Stimulated activated naive B cell treated with anti-CD40 and anti-IgM and Interleukin-4, amounts not matched to agents 10 μg/mL and 1 μg/mL and 100 μg/mL, for 72 hours (primary cell): ENCODE results near the gene SLC35A1.

Source experiments
- ATAC-seq, 2 donors: fragments of 150-1000 bp; cut with Tn5 transposase; replicated peaks; 2 replicates each; pipeline ENCODE4 v1.10.0; 2021; ENCODE audit warnings: moderate library complexity in 1 of 2
- DNase-seq: peaks from one replicate; pipeline ENCODE4 v3.0.0; 2021
- H3K27ac Mint-ChIP-seq: one replicate; pipeline ENCODE4 v1.8.0; 2022; ENCODE audit warnings: mild to moderate bottlenecking, mixed read lengths
- H3K27me3 Mint-ChIP-seq, 2 donors: one replicate each; pipeline ENCODE4 v1.8.0; 2022; ENCODE audit warnings: mixed read lengths in 2 of 2
- H3K36me3 Mint-ChIP-seq, 2 donors: one replicate each; pipeline ENCODE4 v1.8.0; 2022; ENCODE audit warnings: mixed read lengths in 2 of 2, mild to moderate bottlenecking in 1 of 2
- H3K4me1 Mint-ChIP-seq, 2 donors: one replicate each; pipeline ENCODE4 v1.8.0; 2022; ENCODE audit warnings: mixed read lengths in 2 of 2, mild to moderate bottlenecking in 1 of 2
- H3K4me3 Mint-ChIP-seq, 2 donors: one replicate each; pipeline ENCODE4 v1.8.0; 2022; ENCODE audit warnings: mild to moderate bottlenecking in 2 of 2, mixed read lengths in 2 of 2, moderate library complexity in 1 of 2
- H3K9me3 Mint-ChIP-seq, 2 donors: one replicate each; pipeline ENCODE4 v1.8.0; 2022; ENCODE audit warnings: mixed read lengths in 2 of 2, mild to moderate bottlenecking in 1 of 2

SLC35A1 gene, protein sequence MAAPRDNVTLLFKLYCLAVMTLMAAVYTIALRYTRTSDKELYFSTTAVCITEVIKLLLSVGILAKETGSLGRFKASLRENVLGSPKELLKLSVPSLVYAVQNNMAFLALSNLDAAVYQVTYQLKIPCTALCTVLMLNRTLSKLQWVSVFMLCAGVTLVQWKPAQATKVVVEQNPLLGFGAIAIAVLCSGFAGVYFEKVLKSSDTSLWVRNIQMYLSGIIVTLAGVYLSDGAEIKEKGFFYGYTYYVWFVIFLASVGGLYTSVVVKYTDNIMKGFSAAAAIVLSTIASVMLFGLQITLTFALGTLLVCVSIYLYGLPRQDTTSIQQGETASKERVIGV

DNA sequence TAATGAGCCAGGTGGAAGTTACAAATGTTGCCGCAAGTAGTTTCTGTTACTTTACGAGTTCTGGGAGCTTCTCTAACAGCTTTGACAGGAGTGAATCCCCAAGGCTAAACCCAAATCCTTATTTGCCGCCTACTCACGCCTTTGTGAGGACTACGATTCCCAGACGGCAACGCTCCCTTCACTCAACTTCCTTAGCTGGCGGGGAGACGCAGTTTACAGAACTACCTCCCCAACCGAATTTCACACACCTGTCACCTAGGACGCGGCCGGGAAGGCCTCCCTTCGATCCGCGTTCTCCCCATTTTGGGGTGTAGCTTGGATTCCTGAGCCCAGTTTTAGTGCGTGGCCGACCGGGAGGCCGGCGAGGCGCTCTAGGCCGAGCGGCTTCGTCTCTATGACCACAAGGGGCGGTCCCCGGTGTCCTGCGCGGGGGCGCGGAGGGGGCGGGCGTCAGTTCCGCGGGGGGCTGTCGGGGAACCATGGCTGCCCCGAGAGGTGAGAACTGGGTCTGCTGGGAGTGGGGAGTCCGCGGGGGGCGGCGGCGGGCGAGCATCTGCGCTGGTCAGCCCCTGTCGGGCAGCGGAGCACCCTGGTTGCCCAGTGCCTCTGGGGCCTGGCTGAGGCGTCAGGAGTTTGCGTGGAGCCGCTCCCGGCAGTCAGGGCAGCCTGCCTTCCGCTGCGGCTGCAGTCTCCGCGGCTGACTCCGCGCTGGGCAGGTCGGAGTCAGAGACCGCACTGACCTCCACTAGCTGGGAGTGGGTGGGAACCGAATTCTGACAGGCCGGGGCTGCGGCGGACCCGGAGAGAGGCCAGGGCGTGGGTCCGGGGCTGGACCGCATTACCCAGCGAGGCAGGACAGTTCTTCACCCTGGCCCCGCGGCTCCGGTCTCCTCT, at the start of gene SLC35A1:
TSS of gene SLC35A1 (plus strand) at position 450 of the 894 bp plus-strand sequence. CDS start at position 480, 30 bp downstream.
- peak; percentile 85 for DNase-seq
- H3K36me3 Mint-ChIP-seq = no peaks in the 10 kb centered on the region
- H3K27me3 Mint-ChIP-seq = peaks cover 5 to 9% of the 10 kb centered on the region in 2 donors

DNA sequence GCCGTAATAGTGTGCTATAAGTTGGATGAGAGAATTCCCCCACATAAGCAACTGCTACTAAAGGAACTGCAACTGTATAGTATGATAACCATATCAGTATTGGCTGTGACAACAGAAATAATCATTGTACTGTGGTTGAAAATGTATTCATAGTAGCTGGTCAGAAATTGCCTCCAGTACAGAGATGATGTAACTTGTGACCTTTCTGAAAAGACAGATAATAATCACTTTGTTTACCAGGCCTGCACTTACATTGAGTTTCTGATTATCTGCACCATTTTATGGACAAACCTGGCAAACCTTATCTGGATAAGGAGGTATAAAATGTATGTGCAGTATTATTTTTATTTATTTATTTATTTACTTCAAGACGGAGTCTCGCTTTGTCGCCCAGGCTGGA, 46.0 kb upstream of the SLC35A1 start:
- ATAC-seq (no peak), DNase-seq (no peak)
- no peaks in the 10 kb centered on the region for H3K36me3 Mint-ChIP-seq
- H3K27ac Mint-ChIP-seq = no peak overlapping the region
- no peaks in the 10 kb centered on the region for H3K4me1 Mint-ChIP-seq
- peaks cover 5 to 16% of the 10 kb centered on the region in 2 donors for H3K27me3 Mint-ChIP-seq
- no peak overlapping the region for H3K4me3 Mint-ChIP-seq
- no peaks in the 10 kb centered on the region for H3K9me3 Mint-ChIP-seq

More for the DNA sequence above, at the start of gene SLC35A1:
- peak; percentile 93 to 97 for ATAC-seq
- Mint-ChIP-seq H3K27ac (peak within 1 kb of the TSS; percentile 99), H3K9me3 (no peaks in the 10 kb centered on the region), H3K4me1 (peaks cover 8 to 9% of the 10 kb centered on the region in 2 donors), H3K4me3 (peak within 1 kb of the TSS; percentile 95 to 99)

DNA sequence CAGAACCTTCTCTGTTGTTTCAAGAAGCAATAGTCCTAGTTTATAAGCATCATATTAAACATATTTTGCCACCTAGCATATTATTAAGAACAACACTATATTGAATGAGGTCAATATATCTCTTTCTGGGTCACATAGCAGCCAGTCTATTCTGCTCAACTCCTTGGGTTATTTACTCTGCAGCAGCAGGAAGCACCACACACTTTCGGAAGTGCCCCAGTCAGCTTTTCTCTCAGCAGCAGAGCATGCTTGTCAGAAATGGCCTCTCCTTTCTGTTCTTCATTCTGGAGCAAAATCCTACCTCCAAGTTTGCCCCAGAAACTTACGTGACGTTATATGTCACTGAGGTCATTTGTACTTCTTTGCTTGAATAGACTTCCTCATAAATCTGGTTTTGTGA, 42.3 kb upstream of the SLC35A1 start:
- Mint-ChIP-seq H3K36me3 (no peaks in the 10 kb centered on the region), H3K4me1 (no peaks in the 10 kb centered on the region), H3K9me3 (no peaks in the 10 kb centered on the region), H3K4me3 (no peak overlapping the region), H3K27ac (no peak overlapping the region), H3K27me3 (peaks cover 5 to 16% of the 10 kb centered on the region in 2 donors)
- DNase-seq (no peak), ATAC-seq (no peak)

DNA sequence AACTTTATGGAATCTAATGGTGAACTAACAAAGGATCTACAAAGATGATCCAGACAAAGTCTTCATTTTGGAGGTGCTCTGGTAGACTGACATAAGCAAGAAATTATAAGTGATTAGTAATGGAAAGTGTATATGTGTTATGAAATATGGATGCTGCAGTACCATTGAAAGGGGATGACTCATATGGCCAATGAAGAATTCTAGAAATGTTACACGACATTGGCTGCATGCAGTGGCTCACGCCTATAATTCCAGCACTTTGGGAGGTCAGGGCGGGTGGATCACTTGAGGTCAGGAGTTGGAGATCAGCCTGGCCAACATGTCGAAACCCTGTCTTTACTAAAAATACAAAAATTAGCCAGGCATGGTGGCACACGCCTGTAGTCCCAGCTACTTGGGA, 41.5 kb upstream of the SLC35A1 start:
- Mint-ChIP-seq H3K4me3 (no peak overlapping the region), H3K27me3 (peaks cover 5 to 16% of the 10 kb centered on the region in 2 donors), H3K9me3 (no peaks in the 10 kb centered on the region), H3K27ac (no peak overlapping the region), H3K36me3 (no peaks in the 10 kb centered on the region), H3K4me1 (no peaks in the 10 kb centered on the region)
- ATAC-seq = no peak
- no peak for DNase-seq

DNA sequence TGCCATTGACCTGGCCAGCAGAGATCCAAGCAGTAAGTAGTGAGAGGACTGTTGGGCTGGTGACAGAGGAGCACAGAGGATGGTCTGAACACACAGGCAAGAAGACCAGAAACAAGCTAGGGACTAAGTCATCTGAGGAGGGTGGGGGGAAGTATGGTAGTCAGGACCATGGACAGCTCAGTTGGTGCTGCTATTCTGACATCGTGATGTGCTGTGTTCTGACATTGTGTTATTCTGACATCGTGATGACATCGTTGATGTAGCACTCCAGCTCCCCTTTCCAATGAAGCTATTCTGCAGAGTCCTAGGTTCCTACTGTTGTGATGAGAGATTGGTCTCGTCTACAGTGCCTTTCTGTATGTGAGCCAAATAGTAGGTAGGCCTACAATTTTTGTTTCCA, 36.3 kb upstream of the SLC35A1 start:
- Mint-ChIP-seq H3K36me3 (no peaks in the 10 kb centered on the region), H3K4me1 (no peaks in the 10 kb centered on the region), H3K9me3 (no peaks in the 10 kb centered on the region), H3K27me3 (peaks cover 4 to 14% of the 10 kb centered on the region in 2 donors), H3K4me3 (no peak overlapping the region), H3K27ac (no peak overlapping the region)
- DNase-seq (no peak), ATAC-seq (peak in 1 of 2 donors; percentile 41)

DNA sequence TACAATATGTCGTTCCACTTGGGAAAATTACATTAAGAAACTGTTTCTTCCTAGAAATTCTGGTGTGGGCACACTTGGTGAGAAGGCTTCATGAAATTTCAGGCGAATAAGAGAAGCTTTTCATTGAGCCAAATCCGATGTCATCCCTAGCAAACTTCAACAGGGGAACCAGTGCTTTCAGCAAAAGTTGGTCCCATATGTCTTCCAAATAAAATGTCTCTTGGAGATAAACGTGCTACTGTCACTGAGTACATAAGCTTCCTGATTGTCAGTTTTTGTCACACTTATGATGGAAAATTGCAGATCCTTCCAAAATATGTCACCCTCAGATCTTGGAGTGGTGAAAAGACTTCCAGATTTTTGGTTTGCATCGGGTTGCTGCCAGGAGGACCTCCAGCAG, 31.1 kb upstream of the SLC35A1 start:
- DNase-seq (no peak), ATAC-seq (no peak)
- peaks cover 13 to 19% of the 10 kb centered on the region in 2 donors for H3K27me3 Mint-ChIP-seq
- no peak overlapping the region for H3K4me3 Mint-ChIP-seq
- no peak overlapping the region for H3K27ac Mint-ChIP-seq
- no peaks in the 10 kb centered on the region for H3K4me1 Mint-ChIP-seq
- no peaks in the 10 kb centered on the region for H3K36me3 Mint-ChIP-seq
- H3K9me3 Mint-ChIP-seq = no peaks in the 10 kb centered on the region

DNA sequence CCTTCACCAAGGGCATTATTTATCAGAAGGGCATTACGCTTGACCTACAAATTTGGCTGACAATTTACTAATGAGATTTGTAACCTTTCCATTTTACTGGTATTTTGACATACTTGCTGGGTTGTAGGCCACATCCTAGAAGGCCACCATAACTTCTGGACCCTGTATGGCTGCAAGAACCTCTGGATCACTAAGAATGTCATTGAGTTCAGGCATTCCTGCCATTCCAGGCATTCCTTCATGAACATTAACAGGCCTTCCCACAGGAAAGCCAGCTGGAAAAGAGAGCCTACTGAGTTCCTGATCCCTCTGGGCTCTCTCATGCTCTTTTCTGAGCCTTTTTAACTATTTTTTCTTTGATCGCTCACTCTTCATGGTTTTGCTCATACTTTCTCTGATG, 28.4 kb upstream of the SLC35A1 start:
- H3K36me3 Mint-ChIP-seq = no peaks in the 10 kb centered on the region
- DNase-seq (no peak), ATAC-seq (no peak)
- no peak overlapping the region for H3K27ac Mint-ChIP-seq
- no peaks in the 10 kb centered on the region for H3K4me1 Mint-ChIP-seq
- H3K27me3 Mint-ChIP-seq = peaks cover 20 to 35% of the 10 kb centered on the region in 2 donors
- no peak overlapping the region for H3K4me3 Mint-ChIP-seq
- no peaks in the 10 kb centered on the region for H3K9me3 Mint-ChIP-seq

DNA sequence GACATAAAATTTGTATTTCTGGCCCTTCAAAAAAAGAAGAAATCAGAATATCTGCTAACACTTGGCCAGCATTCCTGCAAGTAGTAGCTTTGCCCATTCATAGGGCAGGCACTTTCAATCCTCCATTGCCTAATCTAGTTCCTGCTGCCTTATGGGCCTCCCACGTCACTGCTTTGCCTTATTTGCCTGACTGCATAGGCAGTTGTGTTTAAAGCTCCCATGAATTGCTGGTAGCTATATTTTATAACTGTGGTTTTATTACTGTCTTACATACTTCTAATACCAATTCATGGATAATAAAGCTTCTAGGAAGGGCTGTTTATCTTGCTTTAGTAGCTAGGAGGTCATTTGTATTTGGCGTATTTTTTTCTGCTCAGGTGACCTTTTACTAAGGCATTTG, 7.7 kb upstream of the SLC35A1 start:
- Mint-ChIP-seq H3K9me3 (peaks cover 2 to 7% of the 10 kb centered on the region in 2 donors), H3K4me1 (no peaks in the 10 kb centered on the region), H3K36me3 (no peaks in the 10 kb centered on the region), H3K27ac (no peak overlapping the region), H3K4me3 (no peak overlapping the region), H3K27me3 (peaks cover 23 to 27% of the 10 kb centered on the region in 2 donors)
- DNase-seq (no peak), ATAC-seq (no peak)

DNA sequence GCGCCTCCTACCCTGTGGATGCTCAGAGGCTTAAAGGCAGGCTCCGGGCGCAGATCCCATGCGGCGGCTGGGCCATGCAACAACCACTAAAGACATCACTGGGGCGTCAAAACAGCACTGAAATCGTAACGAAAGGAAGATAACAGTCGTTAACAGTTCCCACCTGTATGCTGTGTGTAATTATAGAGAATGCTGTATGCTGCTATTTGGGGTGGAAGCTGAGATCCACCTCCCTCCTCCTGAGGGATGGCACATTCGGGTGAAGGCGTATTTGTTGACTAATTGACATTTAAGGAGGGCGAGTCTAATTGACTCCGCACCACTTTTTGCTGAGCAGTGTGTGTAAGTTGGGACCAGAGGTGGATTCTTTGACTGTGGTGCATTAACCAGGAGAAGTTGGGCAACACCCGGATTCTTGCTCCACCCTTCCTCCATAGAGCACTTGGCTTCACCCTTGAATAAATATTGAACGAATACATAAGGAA, 687 bp downstream of the SLC35A1 start:
- Mint-ChIP-seq H3K27me3 (peaks cover 2 to 3% of the 10 kb centered on the region in 2 donors), H3K4me1 (peaks cover 8 to 9% of the 10 kb centered on the region in 2 donors), H3K9me3 (no peaks in the 10 kb centered on the region), H3K4me3 (peak overlapping the region; percentile 95 to 99), H3K27ac (peak overlapping the region; percentile 99), H3K36me3 (peaks cover 6 to 7% of the 10 kb centered on the region in 2 donors)
- DNase-seq = no peak
- ATAC-seq = peak; percentile 77 to 78

DNA sequence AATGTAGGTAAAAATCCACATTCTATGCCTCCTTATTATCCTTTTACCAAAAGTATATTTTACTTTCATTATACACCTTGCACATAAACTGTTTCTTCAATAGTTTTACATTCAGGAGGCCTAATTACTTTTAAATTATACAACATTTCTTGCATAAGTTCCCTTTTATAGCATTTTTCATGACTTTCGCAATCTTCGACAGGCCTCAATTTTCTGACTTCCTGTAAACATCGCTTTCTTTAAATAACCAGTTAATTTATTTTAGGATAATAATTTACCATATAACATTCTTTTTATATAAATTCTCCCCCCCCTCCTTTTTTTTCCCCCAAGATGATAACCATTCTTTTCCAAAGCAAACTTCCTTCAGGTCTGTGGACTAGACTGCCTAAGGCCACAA, 9.2 kb downstream of the SLC35A1 start:
- H3K4me1 Mint-ChIP-seq = peaks cover 4 to 5% of the 10 kb centered on the region in 2 donors
- H3K27me3 Mint-ChIP-seq = no peaks in the 10 kb centered on the region
- H3K9me3 Mint-ChIP-seq = no peaks in the 10 kb centered on the region
- ATAC-seq = no peak
- no peak overlapping the region for H3K4me3 Mint-ChIP-seq
- DNase-seq = no peak
- no peak overlapping the region for H3K27ac Mint-ChIP-seq
- H3K36me3 Mint-ChIP-seq = peaks cover 31 to 34% of the 10 kb centered on the region in 2 donors

DNA sequence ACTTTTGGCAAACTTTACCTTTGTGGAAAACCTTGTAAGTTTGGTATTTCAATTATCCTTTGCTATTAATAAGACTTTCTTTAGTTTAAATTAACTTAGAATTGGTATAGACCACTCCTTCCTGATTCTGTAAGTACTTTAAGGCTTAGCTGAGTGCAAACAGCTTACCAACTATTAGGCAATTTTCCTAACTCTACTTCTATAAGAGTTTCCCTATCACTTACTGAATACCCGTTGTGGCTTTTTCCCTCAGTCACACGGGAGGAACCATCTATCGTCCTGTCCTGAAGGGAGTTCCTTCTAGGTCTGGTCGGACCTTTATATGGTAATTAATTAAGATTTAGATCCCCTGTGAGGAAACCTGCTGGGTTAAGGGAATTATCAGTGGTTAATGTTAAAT, 9.6 kb downstream of the SLC35A1 start:
- no peak for DNase-seq
- Mint-ChIP-seq H3K9me3 (no peaks in the 10 kb centered on the region), H3K27me3 (no peaks in the 10 kb centered on the region), H3K27ac (no peak overlapping the region), H3K4me1 (peaks cover 4 to 5% of the 10 kb centered on the region in 2 donors), H3K4me3 (no peak overlapping the region), H3K36me3 (peaks cover 31 to 34% of the 10 kb centered on the region in 2 donors)
- no peak for ATAC-seq

DNA sequence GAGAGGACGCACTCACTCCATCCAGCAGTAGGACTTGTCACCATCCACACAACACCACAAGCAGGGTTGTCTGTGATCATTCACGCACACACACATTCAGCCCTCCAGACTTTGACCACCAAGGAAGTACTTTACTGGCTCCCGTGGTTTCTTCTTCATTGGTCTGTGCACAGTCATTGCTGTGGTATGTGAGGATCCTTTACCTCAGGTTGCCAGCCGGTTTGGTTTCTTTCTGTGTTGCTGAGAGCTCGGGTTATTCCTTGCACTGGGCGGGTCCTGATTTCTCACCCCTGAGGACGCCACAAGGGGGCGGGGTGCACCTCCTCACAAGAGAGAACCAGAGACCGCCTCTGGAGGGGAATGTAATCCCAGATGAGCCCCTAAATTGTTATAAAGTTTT, 11.2 kb downstream of the SLC35A1 start:
- H3K27me3 Mint-ChIP-seq = no peaks in the 10 kb centered on the region
- no peaks in the 10 kb centered on the region for H3K9me3 Mint-ChIP-seq
- H3K36me3 Mint-ChIP-seq = peaks cover 23 to 26% of the 10 kb centered on the region in 2 donors
- DNase-seq (no peak), ATAC-seq (no peak)
- no peak overlapping the region for H3K4me3 Mint-ChIP-seq
- H3K4me1 Mint-ChIP-seq = peaks cover 4 to 5% of the 10 kb centered on the region in 2 donors
- peak overlapping the region; percentile 17 for H3K27ac Mint-ChIP-seq

DNA sequence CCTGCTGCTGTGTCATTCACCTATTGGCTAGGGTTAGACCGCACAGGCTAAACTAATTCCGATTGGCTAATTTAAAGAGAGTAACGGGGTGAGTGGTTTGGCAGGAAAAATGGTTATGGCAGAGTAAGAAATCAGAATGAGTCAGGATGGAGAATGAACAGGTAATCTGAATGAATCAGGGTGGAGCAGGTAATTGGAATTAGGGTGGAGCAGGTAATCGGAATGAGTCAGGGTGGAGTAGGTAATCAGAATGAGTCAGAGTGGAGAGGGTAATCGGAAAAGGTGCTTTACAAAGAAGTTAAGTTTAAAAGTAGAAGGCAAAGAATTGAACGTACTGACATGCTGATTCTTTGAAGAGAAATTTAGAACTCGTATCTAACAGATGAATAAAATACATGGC, 11.7 kb downstream of the SLC35A1 start:
- no peak overlapping the region for H3K27ac Mint-ChIP-seq
- H3K36me3 Mint-ChIP-seq = peaks cover 19 to 21% of the 10 kb centered on the region in 2 donors
- no peak for DNase-seq

DNA sequence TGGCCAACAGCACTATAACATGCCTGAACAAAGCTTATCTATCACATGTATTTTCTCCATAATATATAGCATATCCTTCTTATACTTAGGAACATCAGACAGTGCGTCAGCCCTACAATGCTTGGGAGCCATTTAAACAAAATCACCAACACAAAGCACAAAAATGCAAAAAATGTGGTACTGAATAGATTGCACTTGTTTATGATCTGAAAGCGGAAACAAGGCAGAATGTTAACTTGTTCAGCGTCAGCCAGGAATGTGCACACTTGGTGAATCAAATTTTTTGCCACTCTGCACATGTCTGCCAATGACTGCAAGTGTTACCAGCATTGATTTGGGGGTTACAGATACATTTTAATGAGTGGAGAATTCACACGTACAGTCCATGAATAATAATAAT, 14.8 kb downstream of the SLC35A1 start:
- H3K27ac Mint-ChIP-seq = no peak overlapping the region
- H3K9me3 Mint-ChIP-seq = no peaks in the 10 kb centered on the region
- DNase-seq = no peak
- peaks cover 4 to 5% of the 10 kb centered on the region in 2 donors for H3K4me1 Mint-ChIP-seq
- H3K4me3 Mint-ChIP-seq = no peak overlapping the region
- H3K36me3 Mint-ChIP-seq = peaks cover 16% of the 10 kb centered on the region in 2 donors
- no peak for ATAC-seq
- H3K27me3 Mint-ChIP-seq = no peaks in the 10 kb centered on the region

More for the DNA sequence above, 11.7 kb downstream of the SLC35A1 start:
- Mint-ChIP-seq H3K4me1 (peaks cover 4 to 5% of the 10 kb centered on the region in 2 donors), H3K4me3 (no peak overlapping the region), H3K9me3 (no peaks in the 10 kb centered on the region), H3K27me3 (no peaks in the 10 kb centered on the region)
- no peak for ATAC-seq
